HFF-Myc (cell line): ENCODE results near the gene ANGEL1.

ENCODE experiments used
- DNase-seq: peaks from one replicate; pipeline ENCODE4 v3.0.0-alpha.2; 2011; ENCODE audit warnings: low read depth; ENCODE audit errors: extremely low read depth
- H3K4me3 ChIP-seq: replicated peaks from 2 replicates; pipeline ENCODE4 v1.5.1; 2011; ENCODE audit warnings: low read depth, mild to moderate bottlenecking, control low read depth, low read length
- CTCF ChIP-seq: IDR thresholded peaks from 2 replicates; pipeline ENCODE4 v1.5.1; 2012; ENCODE audit warnings: mild to moderate bottlenecking, low read depth, low read length, control low read depth; ENCODE audit errors: missing control alignments

Gene ANGEL1

GRCh38 chr14:76780875-76781647, 31.6 kb downstream of the ANGEL1 start:
- DNase-seq, result no peak
- no peak overlapping the region for H3K4me3 ChIP-seq
- no peak for TF ChIP-seq CTCF

GRCh38 chr14:76780360-76780759, 32.3 kb downstream of the ANGEL1 start:
- no peak overlapping the region for H3K4me3 ChIP-seq
- no peak for DNase-seq
- no peak for TF ChIP-seq CTCF

- DNase-seq, result no peak
- TF ChIP-seq CTCF, result no peak
- no peak overlapping the region for H3K4me3 ChIP-seq
Measured at GRCh38 chr14:76780058-76780345, 32.7 kb downstream of the ANGEL1 start.

- no peak for DNase-seq
Measured at GRCh38 chr14:76779221-76780057, 33.2 kb downstream of the ANGEL1 start.

GRCh38 chr14:76778546-76779215, 34.0 kb downstream of the ANGEL1 start:
- no peak for TF ChIP-seq CTCF
- DNase-seq, result no peak
- no peak overlapping the region for H3K4me3 ChIP-seq

More at GRCh38 chr14:76779221-76780057, 33.2 kb downstream of the ANGEL1 start:
- TF ChIP-seq CTCF, result no peak
- H3K4me3 ChIP-seq, result no peak overlapping the region

- TF ChIP-seq CTCF, result no peak
- no peak for DNase-seq
- H3K4me3 ChIP-seq, result no peak overlapping the region
Measured at GRCh38 chr14:76777721-76778120, 35.0 kb downstream of the ANGEL1 start.
